B cell (primary cell): ENCODE measurements around the gene KIF21A. TPM values are rescaled to one million over a fixed set of nuclear protein-coding genes. Genes with fewer than 3 reads are reported as not detected.

ENCODE experiments used
- ATAC-seq: fragments of 200-7000 bp; cut with Tn5 transposase; one replicate; pipeline ENCODE4 v1.10.0; 2021; ENCODE audit warnings: low read depth, mild to moderate bottlenecking, moderate number of reproducible peaks, moderate library complexity
- CTCF ChIA-PET: fragments of 350-600 bp; sonication (Branson Sonifier 250); formaldehyde crosslinking; loops from one replicate; lab custom pipeline; 2021; ENCODE audit warnings: antibody characterized with exemption, inconsistent platforms; lab: Charles Lee
- POLR2A ChIA-PET: fragments of 350-600 bp; sonication (Branson Sonifier 250); formaldehyde crosslinking; loops from one replicate; lab custom pipeline; 2021; ENCODE audit warnings: antibody characterized with exemption; lab: Charles Lee
- DNase-seq: peaks from one replicate; pipeline ENCODE4 v3.0.0; 2013
- H2AFZ ChIP-seq: 2 replicates; pipeline ENCODE4 v1.6.1; 2012; ENCODE audit warnings: mild to moderate bottlenecking, low read depth, low read length; ENCODE audit not compliant: insufficient read depth, poor library complexity, severe bottlenecking
- H3K27ac ChIP-seq, 2 donors: 1 replicate in 1 of 2; 2 replicates in 1 of 2; pipeline ENCODE4 v1.5.1; 2012 to 2013; ENCODE audit warnings: low read length in 2 of 2, mild to moderate bottlenecking in 2 of 2, moderate library complexity in 1 of 2
- H3K27me3 ChIP-seq, 4 experiments: fragments of 200-600 bp in 1 of 4; sonication (generic) in 1 of 4; replicated peaks in 1 of 4; 1 replicate in 2 of 4; 2 replicates in 2 of 4; pipeline versions ENCODE4 v1.6.1 to v1.7.0; 2013 to 2016; ENCODE audit warnings: low read length in 3 of 4, mild to moderate bottlenecking in 2 of 4, mixed read lengths in 1 of 4, moderate library complexity in 1 of 4; ENCODE audit not compliant: insufficient read depth in 4 of 4, control insufficient read depth in 3 of 4; ENCODE audit errors: control extremely low read depth in 1 of 4
- H3K36me3 ChIP-seq, 2 experiments: replicated peaks in 1 of 2; 1 replicate in 1 of 2; 2 replicates in 1 of 2; pipeline versions ENCODE4 v1.6.1 to v1.7.1; 2013; ENCODE audit warnings: low read length in 1 of 2; ENCODE audit not compliant: insufficient read depth in 2 of 2, control insufficient read depth in 1 of 2; ENCODE audit errors: control extremely low read depth in 1 of 2, extremely low read depth in 1 of 2
- H3K4me1 ChIP-seq, 2 donors: fragments of 200-600 bp in 1 of 2; sonication (generic) in 1 of 2; 1 replicate in 1 of 2; 2 replicates in 1 of 2; pipeline versions ENCODE4 v1.5.1 to v1.6.1; 2013 to 2017; ENCODE audit warnings: low read length in 2 of 2; ENCODE audit not compliant: control insufficient read depth in 2 of 2, insufficient read depth in 2 of 2
- H3K4me2 ChIP-seq: replicated peaks from 2 replicates; pipeline ENCODE3; 2012; ENCODE audit warnings: mild to moderate bottlenecking, low read depth, low read length; ENCODE audit not compliant: poor library complexity, severe bottlenecking
- H3K4me3 ChIP-seq, 5 experiments: fragments of 200-600 bp in 1 of 5; sonication (generic) in 1 of 5; 1 replicate in 3 of 5; 2 replicates in 2 of 5; pipeline versions ENCODE4 v1.5.1 to v1.7.0; 2011 to 2016; ENCODE audit warnings: low read length in 4 of 5, mild to moderate bottlenecking in 4 of 5, low read depth in 2 of 5, control low read depth in 1 of 5, moderate library complexity in 1 of 5; ENCODE audit not compliant: insufficient read depth in 1 of 5; ENCODE audit errors: control extremely low read depth in 1 of 5, extremely low read depth in 1 of 5
- H3K79me2 ChIP-seq: fragments of 200-600 bp; sonication (generic); one replicate; pipeline ENCODE4 v1.6.0; 2016; ENCODE audit warnings: low read length; ENCODE audit not compliant: control insufficient read depth, insufficient read depth
- H3K9ac ChIP-seq: fragments of 200-600 bp; sonication (generic); 2 replicates; pipeline ENCODE4 v1.6.1; 2017; ENCODE audit warnings: mild to moderate bottlenecking, low read length, moderate library complexity
- H3K9me3 ChIP-seq, 3 donors: one replicate each; pipeline versions ENCODE4 v1.6.1 to v1.7.1; 2013; ENCODE audit warnings: low read length in 2 of 3; ENCODE audit not compliant: control insufficient read depth in 2 of 3, insufficient read depth in 1 of 3; ENCODE audit errors: control extremely low read depth in 1 of 3
- H4K20me1 ChIP-seq: 2 replicates; pipeline ENCODE4 v1.6.0; 2012; ENCODE audit warnings: mild to moderate bottlenecking, low read length; ENCODE audit not compliant: insufficient read depth, control insufficient read depth, poor library complexity, severe bottlenecking
- H3K27ac Mint-ChIP-seq: one replicate; pipeline ENCODE4 v1.8.0; 2021; ENCODE audit warnings: mixed read lengths
- H3K27me3 Mint-ChIP-seq: one replicate; pipeline ENCODE4 v1.8.0; 2021; ENCODE audit warnings: mixed read lengths
- H3K4me1 Mint-ChIP-seq: one replicate; pipeline ENCODE4 v1.8.0; 2021; ENCODE audit warnings: mixed read lengths
- H3K4me3 Mint-ChIP-seq: one replicate; pipeline ENCODE4 v1.8.0; 2021; ENCODE audit warnings: mixed read lengths
- H3K9me3 Mint-ChIP-seq: one replicate; pipeline ENCODE4 v1.8.0; 2022; ENCODE audit warnings: mixed read lengths; ENCODE audit not compliant: insufficient read depth
- CTCF ChIP-seq: fragments of 200-600 bp; IDR thresholded peaks from one replicate; pipeline ENCODE4 v1.8.0; 2022; ENCODE audit warnings: antibody characterized with exemption, mild to moderate bottlenecking
- EZH2 ChIP-seq: IDR thresholded peaks from 2 replicates; pipeline ENCODE4 v1.6.1; 2012; ENCODE audit warnings: borderline replicate concordance, low read depth, mild to moderate bottlenecking, moderate library complexity, low read length; ENCODE audit not compliant: insufficient read depth, poor library complexity, severe bottlenecking
- WGBS: methylation state at CpG from one replicate; pipeline ENCODE4 v1.1.5; 2013; ENCODE audit warnings: missing lambda C conversion rate; ENCODE audit not compliant: insufficient coverage; 5-methylcytosine and 5-hydroxymethylcytosine counted together
- intact Hi-C: fragments of 100-400 bp; cut with micrococcal nuclease; formaldehyde crosslinking; loops from one replicate; pipeline ENCODE4 v1.10.0; 2022
- polyA plus RNA-seq: library from polyadenylated mRNA; depleted of rRNA; stranded (reverse); fragments of >200 nt; gene quantifications from 2 replicates; pipeline ENCODE4 v1.2.3, GENCODE V29; 2012
- total RNA-seq, 2 donors: library from RNA; stranded (reverse); fragments of 120-200 nt in 1 of 2; gene quantifications; 1 replicate in 1 of 2; 2 replicates in 1 of 2; pipeline versions ENCODE4 v1.2.3 to v1.2.4, GENCODE V29; 2013 to 2022

Gene KIF21A
- total and polyA plus RNA-seq, 2 donors (not counting 1 experiment from before 2014, with no cell fraction given), result 0.33 to 2.2 TPM

DNA sequence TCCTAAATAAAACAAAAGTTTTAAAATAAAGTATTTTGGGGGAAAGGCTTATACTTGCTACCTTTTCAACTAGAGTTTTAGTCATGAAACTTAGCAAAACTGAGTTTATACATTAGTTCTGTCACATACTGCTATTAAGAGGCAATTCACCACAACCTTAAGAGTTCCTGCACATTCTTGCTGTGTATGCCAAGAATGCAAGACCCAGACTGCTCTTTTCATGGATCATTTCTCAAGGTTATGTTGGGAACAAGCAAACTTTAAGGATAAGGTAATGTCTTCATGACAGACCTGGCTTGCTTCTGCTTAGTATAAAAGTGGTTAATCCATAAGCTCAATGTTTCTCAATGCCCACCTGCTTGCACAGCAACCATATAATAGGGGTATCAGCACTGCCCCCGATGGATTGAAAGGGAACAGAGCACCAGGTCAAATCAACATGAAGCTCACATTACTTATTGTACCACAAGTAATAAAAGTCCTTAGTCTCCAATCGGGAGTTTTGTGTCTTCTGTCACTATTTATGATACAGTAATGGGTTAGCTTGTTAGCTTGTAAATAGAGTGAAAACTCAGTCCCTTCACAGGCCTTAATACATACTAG is 67.6 kb downstream of the KIF21A start:
- ChIA-PET POLR2A (no interaction called here), CTCF (interaction anchor here (0.7 to 1.2 kb wide), 3 partner anchors 10 to 204 kb away, joined by 3 read pairs; no protein-coding TSS in a partner anchor)
- Histone ChIP-seq H3K79me2 (no peaks in the 10 kb centered on the region), H3K4me3 (no peak overlapping the region), H3K36me3 (no peaks in the 10 kb centered on the region), H3K27ac (no peak overlapping the region), H2AFZ (no peak overlapping the region), H4K20me1 (no peaks in the 10 kb centered on the region), H3K9ac (no peak overlapping the region), H3K9me3 (no peaks in the 10 kb centered on the region), H3K27me3 (no peaks in the 10 kb centered on the region), H3K4me2 (no peak overlapping the region), H3K4me1 (no peaks in the 10 kb centered on the region)
- intact Hi-C loops, result no loop called here
- Mint-ChIP-seq H3K4me1 (peaks cover 5% of the 10 kb centered on the region), H3K27ac (no peak overlapping the region), H3K27me3 (no peaks in the 10 kb centered on the region), H3K9me3 (no peaks in the 10 kb centered on the region), H3K4me3 (no peak overlapping the region)
- no peak for TF ChIP-seq EZH2
- TF ChIP-seq CTCF, result no peak
- ATAC-seq (no peak), DNase-seq (no peak)
- WGBS, result no CpG with 5 or more reads among the region's 2 CpGs

DNA sequence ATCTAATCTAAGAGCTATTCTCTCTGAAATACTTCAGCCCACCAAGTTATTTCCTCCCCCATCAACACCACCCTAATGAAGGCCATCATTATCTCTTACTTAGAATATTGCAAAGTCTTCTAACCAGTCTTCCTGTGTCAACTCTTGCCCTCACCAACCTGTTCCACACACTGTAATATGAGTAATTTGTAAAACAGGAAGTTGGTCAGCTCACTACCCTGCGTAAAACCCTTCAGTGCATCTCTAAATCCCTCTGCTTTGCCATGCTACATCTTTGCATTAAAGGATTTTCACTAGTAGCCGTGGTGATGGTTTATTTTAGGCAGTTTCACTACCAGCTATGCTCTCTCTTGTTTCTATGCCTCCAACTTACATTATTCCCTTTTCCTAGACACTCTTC is 70.0 kb downstream of the KIF21A start:
- TF ChIP-seq EZH2 (no peak), CTCF (no peak)
- ATAC-seq (no peak), DNase-seq (no peak)
- Histone ChIP-seq H3K4me2 (no peak overlapping the region), H3K4me3 (no peak overlapping the region), H3K79me2 (no peaks in the 10 kb centered on the region), H3K27ac (no peak overlapping the region), H3K27me3 (no peaks in the 10 kb centered on the region), H3K9me3 (no peaks in the 10 kb centered on the region), H3K4me1 (no peaks in the 10 kb centered on the region), H3K36me3 (no peaks in the 10 kb centered on the region), H3K9ac (no peak overlapping the region), H2AFZ (no peak overlapping the region), H4K20me1 (no peaks in the 10 kb centered on the region)
- ChIA-PET CTCF (no interaction called here), POLR2A (no interaction called here)
- no peak overlapping the region for H3K4me3 Mint-ChIP-seq
- H3K27me3 Mint-ChIP-seq, result no peaks in the 10 kb centered on the region
- H3K27ac Mint-ChIP-seq, result no peak overlapping the region
- 60% methylated on average over 1 of the region's 2 CpGs for WGBS
- intact Hi-C loops, result loop anchor here (2.0 kb wide), 1 partner anchor 14 kb away; no protein-coding TSS in a partner anchor
- H3K4me1 Mint-ChIP-seq, result peaks cover 5% of the 10 kb centered on the region
- H3K9me3 Mint-ChIP-seq, result no peaks in the 10 kb centered on the region
